Lower leg skin (tissue), 4 donors: ENCODE measurements around the gene MKNK1. TPM values are rescaled to one million over a fixed set of nuclear protein-coding genes. Genes with fewer than 3 reads are reported as not detected.

ENCODE experiments used
- DNase-seq, 2 donors: peaks; one replicate each; pipeline ENCODE4 v3.0.0-alpha.2; 2019; ENCODE audit warnings: low spot score in 2 of 2
- H3K4me3 ChIP-seq: fragments of 200-600 bp; sonication (generic); 2 replicates; pipeline ENCODE4 v1.5.1; 2017; ENCODE audit warnings: mild to moderate bottlenecking, low read depth; ENCODE audit not compliant: poor library complexity, severe bottlenecking
- CTCF ChIP-seq, 3 donors: fragments of 450-650 bp; IDR thresholded peaks; one replicate each; pipeline ENCODE4 v1.5.1; 2016; ENCODE audit warnings: antibody characterized with exemption in 3 of 3, mild to moderate bottlenecking in 3 of 3, moderate library complexity in 2 of 3
- POLR2A ChIP-seq, 2 donors: fragments of 450-650 bp; IDR thresholded peaks; one replicate each; pipeline ENCODE4 v1.6.1; 2016 to 2017; ENCODE audit warnings: antibody characterized with exemption in 2 of 2, mild to moderate bottlenecking in 1 of 2, moderate library complexity in 1 of 2
- WGBS, 2 donors: methylation state at CpG; one replicate each; pipeline ENCODE4 v1.1.5; 2018; 5-methylcytosine and 5-hydroxymethylcytosine counted together
- intact Hi-C: fragments of 100-400 bp; cut with DNase I; formaldehyde crosslinking; loops from one replicate; pipeline ENCODE4 v1.15.0; 2023; ENCODE audit warnings: low total_unique reads
- total RNA-seq, 4 donors: library from RNA; depleted of rRNA; stranded (reverse); fragments of >200 nt; gene quantifications; one replicate each; pipeline ENCODE4 v1.1.0, GENCODE V29; 2016

The MKNK1 gene
- total RNA-seq, 4 donors from 2014 or later = 9.6 to 23.0 (median 13.7) TPM

- H3K4me3 ChIP-seq = no peak overlapping the region
- TF ChIP-seq POLR2A (IDR thresholded peaks at IDR 0.05) (no peak), CTCF (IDR thresholded peaks at IDR 0.05) (no peak)
- WGBS, 2 donors = 80 to 88% methylated on average over 3 of the region's 3 CpGs
- DNase-seq = no peak
- intact Hi-C loops = no loop called here
Observed at GRCh38 chr1:46617833-46618232, 13.8 kb upstream of the MKNK1 start.

- intact Hi-C loops = no loop called here
- DNase-seq = peak in 1 of 2 donors; percentile 66
- 37 to 40% methylated on average over 10 of the region's 10 CpGs for WGBS, 2 donors
- H3K4me3 ChIP-seq = peak overlapping the region; percentile 74
- TF ChIP-seq POLR2A (IDR thresholded peaks at IDR 0.05) (no peak), CTCF (IDR thresholded peaks at IDR 0.05) (no peak)
Observed at GRCh38 chr1:46617108-46617800, 13.2 kb upstream of the MKNK1 start.

GRCh38 chr1:46616277-46617107 is 12.4 kb upstream of the MKNK1 start, which contains the start of gene MOB3C:
TSS of gene MOB3C (minus strand) at chr1:46616811. CDS start at chr1:46613321, 3,490 bp downstream.
- peak within 1 kb of the TSS; percentile 74 for H3K4me3 ChIP-seq
- no peak for TF ChIP-seq POLR2A (IDR thresholded peaks at IDR 0.05)
- no peak for TF ChIP-seq CTCF (IDR thresholded peaks at IDR 0.05)
- peak; percentile 73 to 95 for DNase-seq
- WGBS, 2 donors = 0 to 1% methylated on average over 25 to 61 of the region's 62 CpGs
- intact Hi-C loops = no loop called here

- no peak for TF ChIP-seq CTCF (IDR thresholded peaks at IDR 0.05)
- no peak for TF ChIP-seq POLR2A (IDR thresholded peaks at IDR 0.05)
- DNase-seq = peak in 1 of 2 donors; percentile 85
- 46 to 52% methylated on average over 3 of the region's 3 CpGs for WGBS, 2 donors
- peak overlapping the region; percentile 74 for H3K4me3 ChIP-seq
- intact Hi-C loops = no loop called here
Observed at GRCh38 chr1:46615735-46616134, 11.7 kb upstream of the MKNK1 start.

- WGBS, 2 donors = 76 to 85% methylated on average over 2 of the region's 2 CpGs
- intact Hi-C loops = no loop called here
- H3K4me3 ChIP-seq = no peak overlapping the region
- TF ChIP-seq POLR2A (IDR thresholded peaks at IDR 0.05) (no peak), CTCF (IDR thresholded peaks at IDR 0.05) (no peak)
- DNase-seq = peak in 1 of 2 donors; percentile 79
Observed at GRCh38 chr1:46615088-46615487, 11.0 kb upstream of the MKNK1 start.
